HG02678 (cell line): ENCODE results near the gene ASB14.

ENCODE experiments used
- ATAC-seq: cut with Tn5 transposase; IDR thresholded peaks from one replicate; pipeline ENCODE4 v1.9.1; 2021; ENCODE audit warnings: mild to moderate bottlenecking, moderate library complexity; ENCODE audit not compliant: unreplicated experiment

Gene ASB14

DNA sequence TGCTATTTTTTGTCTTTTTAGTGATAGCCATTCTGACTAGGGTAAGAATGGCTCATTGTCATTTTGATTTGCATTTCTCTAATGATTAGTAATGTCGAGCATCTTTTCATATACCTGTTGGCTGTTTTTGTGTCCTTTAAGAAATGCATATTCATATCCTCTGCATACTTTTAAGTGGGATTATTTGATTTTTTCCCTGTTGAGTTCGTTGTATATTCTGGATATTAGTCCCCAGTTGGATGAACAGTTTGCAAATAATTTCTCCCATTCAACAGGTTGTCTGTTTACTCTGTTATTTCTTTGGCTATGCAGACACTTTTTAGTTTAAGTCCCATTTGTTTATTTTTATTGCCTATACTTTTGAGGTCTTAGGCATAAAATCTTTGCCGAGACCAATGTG is 30.6 kb downstream of the ASB14 start:
- ATAC-seq = no peak

- ATAC-seq = no peak
These were observed 31.4 kb downstream of the ASB14 start for GRCh38 chr3:57261119-57261518.

DNA sequence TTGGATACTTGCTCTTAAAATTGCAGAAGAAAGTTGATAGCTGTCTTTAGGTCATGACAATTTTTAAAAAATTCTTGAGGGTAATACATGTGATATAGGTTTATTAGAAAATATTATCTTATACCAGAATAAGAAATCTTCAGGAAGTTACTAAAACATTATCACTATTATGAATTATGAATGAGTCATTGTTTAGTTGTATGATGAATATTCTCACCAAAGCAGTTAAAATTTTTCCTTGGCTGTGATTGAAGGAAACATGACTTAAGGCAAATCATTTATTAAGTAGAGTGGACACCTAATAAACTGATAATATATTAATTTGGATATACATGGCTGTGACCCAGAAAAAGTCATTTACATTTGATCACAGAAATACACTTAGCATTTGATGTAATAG is 34.8 kb downstream of the ASB14 start:
- no peak for ATAC-seq

GRCh38 chr3:57256844-57257243 is 35.6 kb downstream of the ASB14 start:
- no peak for ATAC-seq

GRCh38 chr3:57252404-57252803 is 40.1 kb downstream of the ASB14 start:
- ATAC-seq = no peak

DNA sequence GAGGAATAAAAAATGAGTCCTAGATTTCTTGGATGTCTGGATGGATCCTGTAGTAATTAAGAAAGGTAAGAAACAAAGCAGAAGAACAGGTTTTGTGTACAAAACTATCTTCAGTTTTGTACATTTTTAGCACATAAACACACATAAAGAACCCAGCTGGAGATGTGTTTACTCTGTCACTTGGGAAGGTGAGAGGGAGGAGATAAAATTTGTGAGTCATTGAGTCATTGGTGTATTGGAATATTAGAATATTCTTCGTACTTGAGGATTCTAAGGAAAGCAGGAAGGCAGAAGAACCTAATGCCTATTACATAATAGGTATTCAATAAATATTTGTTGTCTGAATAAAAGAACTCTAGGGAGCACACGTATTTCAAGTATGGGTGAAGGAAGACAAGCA is 47.5 kb downstream of the ASB14 start:
- ATAC-seq = no peak

DNA sequence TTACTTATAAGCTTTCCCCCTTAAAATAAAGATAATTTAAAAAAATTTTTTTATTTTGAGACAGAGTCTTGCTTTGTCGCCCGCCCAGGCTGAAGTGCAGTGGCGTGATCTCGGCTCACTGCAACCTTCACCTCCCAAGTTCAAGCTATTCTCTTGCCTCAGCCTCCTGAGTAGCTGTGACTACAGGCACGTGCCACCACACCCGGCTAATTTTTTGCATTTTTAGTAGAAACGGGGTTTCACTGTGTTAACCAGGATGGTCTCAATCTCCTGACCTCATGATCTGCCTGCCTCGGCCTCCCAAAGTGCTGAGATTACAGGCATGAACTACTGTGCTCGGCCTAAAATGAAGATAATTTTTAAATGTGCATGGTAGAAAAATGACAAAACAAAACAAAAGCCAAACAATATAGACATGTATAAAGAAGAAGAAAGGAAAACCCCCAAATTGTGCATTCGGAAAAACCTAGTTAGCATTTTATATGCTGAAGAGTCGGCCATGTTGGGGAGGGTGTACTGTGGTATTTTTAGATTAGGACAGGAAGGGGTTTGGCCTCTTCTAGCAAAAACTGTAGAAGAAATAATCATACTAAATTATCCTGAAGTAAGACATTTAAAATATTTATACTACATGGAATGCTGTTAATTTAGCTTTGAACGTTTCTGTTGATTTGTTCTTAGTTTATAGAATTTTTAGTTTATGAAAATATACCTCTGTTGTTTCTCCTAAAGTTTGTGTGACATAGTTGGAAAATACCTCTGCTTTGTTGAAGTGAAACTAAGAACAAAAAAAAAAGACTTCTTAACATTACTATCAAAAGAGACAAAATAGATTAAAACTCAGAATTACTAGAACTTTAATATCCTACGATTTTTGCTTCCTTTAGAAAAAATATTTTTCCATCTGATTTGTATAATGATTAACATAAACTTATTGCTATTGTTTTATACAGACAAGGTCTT is 57.6 kb downstream of the ASB14 start:
- ATAC-seq = peak; percentile 69

DNA sequence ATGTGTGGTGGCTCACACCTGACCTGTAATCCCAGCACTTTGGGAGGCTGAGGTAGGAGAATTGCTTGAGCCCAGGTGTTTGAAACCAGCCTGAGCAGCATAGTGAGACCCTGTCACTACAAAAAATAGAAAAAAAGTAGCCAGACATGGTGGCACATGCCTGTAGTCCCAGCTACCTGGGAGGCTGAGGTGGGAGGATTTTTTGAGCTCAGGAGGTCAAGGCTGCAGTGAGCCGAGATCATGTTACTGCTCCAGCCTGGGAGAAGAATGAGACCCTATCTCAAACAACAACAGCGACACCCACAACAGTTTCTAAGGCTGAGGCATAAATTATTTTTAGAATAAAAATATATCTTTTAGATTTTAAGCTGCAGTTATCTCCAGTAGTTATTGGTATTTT is 58.7 kb downstream of the ASB14 start:
- ATAC-seq = no peak

DNA sequence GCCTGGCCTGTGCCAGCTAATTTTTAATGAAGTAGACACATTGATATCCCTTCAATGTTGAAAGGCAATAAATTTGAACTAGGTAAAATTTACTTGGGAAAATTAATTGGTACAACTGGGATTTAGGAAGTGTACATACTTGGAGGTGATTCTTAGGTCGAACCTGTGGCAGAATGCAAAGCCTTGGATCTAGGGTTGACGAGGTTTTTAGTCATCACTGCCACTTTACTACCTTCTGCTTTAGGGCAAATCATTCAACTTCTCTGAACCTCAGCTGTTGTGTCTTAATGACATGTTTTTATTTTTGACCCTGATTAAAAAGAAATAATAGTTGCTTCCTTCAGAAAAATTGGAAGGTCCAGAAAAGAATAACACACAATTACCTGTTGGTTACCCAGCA is 62.5 kb downstream of the ASB14 start:
- no peak for ATAC-seq

- ATAC-seq = peak; percentile 42
These were observed 64.3 kb downstream of the ASB14 start for GRCh38 chr3:57227930-57228751.

GRCh38 chr3:57227204-57227929 is 65.1 kb downstream of the ASB14 start, which contains the start of gene APPL1:
Gene APPL1, plus strand, starts transcription at chr3:57227729. Its CDS starts 155 bp downstream, at chr3:57227884.
- ATAC-seq = peak; percentile 92

DNA sequence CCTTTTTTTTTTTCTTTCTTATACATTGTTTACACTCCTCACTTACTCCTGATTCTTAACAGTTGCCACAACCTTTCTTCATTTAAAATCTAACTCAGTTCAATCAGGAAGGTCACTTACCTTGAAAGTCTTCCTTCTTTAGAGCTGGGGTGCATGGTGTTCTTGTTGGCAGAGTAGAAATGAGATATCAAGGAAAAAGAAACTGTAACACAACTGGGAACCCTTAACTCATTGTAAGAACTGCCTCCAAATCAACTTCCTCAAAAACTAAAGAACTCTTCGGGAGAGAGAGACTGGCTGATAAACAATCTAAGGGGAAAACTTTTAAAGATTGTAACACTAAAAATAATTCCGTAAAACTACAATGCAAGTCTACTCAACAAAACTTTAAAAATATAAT is 66.3 kb downstream of the ASB14 start:
- ATAC-seq = no peak

DNA sequence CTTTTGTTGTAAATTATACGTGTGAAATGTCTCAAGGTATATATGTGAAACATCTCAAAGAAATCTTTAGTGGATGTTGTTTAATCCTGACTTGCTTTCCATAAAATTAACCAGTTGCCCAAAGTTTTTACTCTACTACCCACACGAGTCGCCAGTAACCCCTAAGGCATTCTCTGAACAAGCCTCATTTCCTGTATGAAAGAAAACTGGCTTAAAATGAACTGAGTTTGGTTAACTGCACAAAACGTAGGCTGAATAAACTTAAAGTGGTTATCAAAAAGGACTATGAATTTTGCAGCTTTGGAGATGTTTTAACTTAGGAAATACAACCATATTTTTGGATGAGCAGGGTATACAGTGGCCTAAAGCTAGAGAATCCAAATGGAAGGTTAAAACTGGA is 67.6 kb downstream of the ASB14 start:
- ATAC-seq = no peak

- no peak for ATAC-seq
These were observed 70.6 kb downstream of the ASB14 start for GRCh38 chr3:57221883-57222282.
